WERI-Rb-1 (cell line): ENCODE data around the gene POLG2.

Experiments used
- DNase-seq: peaks from one replicate; pipeline ENCODE4 v3.0.0-alpha.2; 2020
- H3K27ac ChIP-seq: fragments of 250-450 bp; sonication (Bioruptor Pico); 2 replicates; pipeline ENCODE4 v1.5.1; 2020; ENCODE audit warnings: mild to moderate bottlenecking, moderate library complexity
- H3K27me3 ChIP-seq: fragments of 250-450 bp; sonication (Bioruptor Pico); 2 replicates; pipeline ENCODE4 v1.5.1; 2021; ENCODE audit warnings: mild to moderate bottlenecking, low read depth, moderate library complexity; ENCODE audit not compliant: insufficient read depth, severe bottlenecking
- H3K36me3 ChIP-seq: fragments of 250-450 bp; sonication (Bioruptor Pico); 2 replicates; pipeline ENCODE4 v1.5.1; 2020; ENCODE audit warnings: mild to moderate bottlenecking, moderate library complexity
- H3K4me3 ChIP-seq: 2 replicates; pipeline ENCODE4 v1.5.1; 2011; ENCODE audit warnings: low read depth, mild to moderate bottlenecking, control low read depth, low read length
- H3K9me3 ChIP-seq: fragments of 250-450 bp; sonication (Bioruptor Pico); 2 replicates; pipeline ENCODE4 v1.5.1; 2021; ENCODE audit warnings: mild to moderate bottlenecking, moderate library complexity; ENCODE audit not compliant: severe bottlenecking
- TF ChIP-seq, protein P1 (sequence below): IDR thresholded peaks from 2 replicates; pipeline ENCODE4 v1.5.1; 2011; ENCODE audit warnings: low read depth, mild to moderate bottlenecking, control low read depth, inconsistent platforms, low read length

The POLG2 gene

DNA sequence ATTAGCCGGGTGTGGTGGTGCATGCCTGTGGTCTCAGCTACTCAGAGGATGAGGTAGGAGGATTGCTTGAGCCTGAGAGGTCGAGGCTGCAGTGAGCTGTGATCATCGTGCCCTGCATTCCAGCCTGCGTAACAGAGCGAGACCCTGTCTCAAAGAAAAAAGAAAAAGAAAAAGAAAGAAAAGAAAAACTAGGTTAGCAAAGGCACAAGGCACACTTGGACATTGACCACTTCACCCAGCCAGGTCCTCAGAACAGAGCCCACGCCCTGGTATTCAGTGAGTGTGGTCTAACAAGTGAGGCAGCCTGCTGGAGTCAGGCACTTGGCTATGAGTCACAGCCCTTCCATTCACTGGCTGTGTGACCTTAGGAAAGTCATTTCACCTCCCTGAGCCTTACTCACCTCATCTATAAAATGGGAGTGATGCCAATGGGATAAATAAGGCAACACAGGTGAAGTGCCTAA lies 37.5 kb downstream of the POLG2 start:
- Histone ChIP-seq H3K9me3 (no peaks in the 10 kb centered on the region), H3K36me3 (no peaks in the 10 kb centered on the region), H3K27ac (no peak overlapping the region)

DNA sequence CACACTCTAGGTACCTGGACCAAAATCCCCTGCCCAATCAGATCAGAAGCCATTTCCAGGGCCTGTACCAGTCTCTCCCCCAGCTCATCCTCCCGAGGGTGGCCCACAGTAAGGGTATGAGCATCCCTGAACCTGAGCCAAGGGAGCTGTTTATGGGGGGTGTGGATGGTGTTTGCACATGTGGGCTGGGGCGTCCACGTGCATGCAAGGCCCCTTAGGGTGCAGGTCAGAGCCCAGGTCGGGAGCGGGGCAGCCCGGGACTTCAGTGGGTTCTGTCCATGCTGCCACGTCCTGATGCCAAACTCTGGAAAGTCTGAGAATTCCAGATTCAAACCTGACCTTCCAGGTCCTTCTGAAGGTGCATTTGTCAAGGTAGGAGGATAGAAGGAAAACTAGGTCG lies 38.1 kb downstream of the POLG2 start:
- TF ChIP-seq, protein P1, sequence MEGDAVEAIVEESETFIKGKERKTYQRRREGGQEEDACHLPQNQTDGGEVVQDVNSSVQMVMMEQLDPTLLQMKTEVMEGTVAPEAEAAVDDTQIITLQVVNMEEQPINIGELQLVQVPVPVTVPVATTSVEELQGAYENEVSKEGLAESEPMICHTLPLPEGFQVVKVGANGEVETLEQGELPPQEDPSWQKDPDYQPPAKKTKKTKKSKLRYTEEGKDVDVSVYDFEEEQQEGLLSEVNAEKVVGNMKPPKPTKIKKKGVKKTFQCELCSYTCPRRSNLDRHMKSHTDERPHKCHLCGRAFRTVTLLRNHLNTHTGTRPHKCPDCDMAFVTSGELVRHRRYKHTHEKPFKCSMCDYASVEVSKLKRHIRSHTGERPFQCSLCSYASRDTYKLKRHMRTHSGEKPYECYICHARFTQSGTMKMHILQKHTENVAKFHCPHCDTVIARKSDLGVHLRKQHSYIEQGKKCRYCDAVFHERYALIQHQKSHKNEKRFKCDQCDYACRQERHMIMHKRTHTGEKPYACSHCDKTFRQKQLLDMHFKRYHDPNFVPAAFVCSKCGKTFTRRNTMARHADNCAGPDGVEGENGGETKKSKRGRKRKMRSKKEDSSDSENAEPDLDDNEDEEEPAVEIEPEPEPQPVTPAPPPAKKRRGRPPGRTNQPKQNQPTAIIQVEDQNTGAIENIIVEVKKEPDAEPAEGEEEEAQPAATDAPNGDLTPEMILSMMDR, result no peak
- no peak overlapping the region for H3K4me3 ChIP-seq

More for the DNA sequence above, 37.5 kb downstream of the POLG2 start:
- Histone ChIP-seq H3K27me3 (no peaks in the 10 kb centered on the region), H3K4me3 (no peak overlapping the region)
- TF ChIP-seq, protein P1, result no peak
- DNase-seq, result no peak

DNA sequence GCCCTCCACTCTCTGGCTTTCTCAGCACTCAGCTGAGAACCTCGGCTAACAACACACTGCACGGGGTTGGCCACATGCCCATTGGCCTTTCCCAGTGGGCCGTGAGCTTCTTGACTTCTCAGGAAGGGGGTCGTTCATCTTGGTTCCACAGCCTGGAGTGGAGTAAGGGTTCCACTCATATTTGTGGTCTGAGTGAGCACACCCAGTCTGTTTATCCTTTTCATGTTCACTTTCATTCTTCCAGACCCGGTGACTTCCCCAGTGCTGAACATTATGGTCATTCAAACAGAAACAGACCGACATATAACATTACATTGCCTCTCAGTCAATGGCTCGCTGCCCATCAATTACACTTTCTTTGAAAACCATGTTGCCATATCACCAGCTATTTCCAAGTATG lies 39.7 kb downstream of the POLG2 start:
- DNase-seq, result no peak
- TF ChIP-seq, protein P1, result no peak
- no peak overlapping the region for H3K27ac ChIP-seq
- no peaks in the 10 kb centered on the region for H3K27me3 ChIP-seq
- H3K9me3 ChIP-seq, result no peaks in the 10 kb centered on the region
- no peak overlapping the region for H3K4me3 ChIP-seq
- no peaks in the 10 kb centered on the region for H3K36me3 ChIP-seq

More for the DNA sequence above, 38.1 kb downstream of the POLG2 start:
- no peaks in the 10 kb centered on the region for H3K27me3 ChIP-seq
- DNase-seq, result no peak
- no peak overlapping the region for H3K27ac ChIP-seq
- no peaks in the 10 kb centered on the region for H3K9me3 ChIP-seq
- H3K36me3 ChIP-seq, result no peaks in the 10 kb centered on the region

DNA sequence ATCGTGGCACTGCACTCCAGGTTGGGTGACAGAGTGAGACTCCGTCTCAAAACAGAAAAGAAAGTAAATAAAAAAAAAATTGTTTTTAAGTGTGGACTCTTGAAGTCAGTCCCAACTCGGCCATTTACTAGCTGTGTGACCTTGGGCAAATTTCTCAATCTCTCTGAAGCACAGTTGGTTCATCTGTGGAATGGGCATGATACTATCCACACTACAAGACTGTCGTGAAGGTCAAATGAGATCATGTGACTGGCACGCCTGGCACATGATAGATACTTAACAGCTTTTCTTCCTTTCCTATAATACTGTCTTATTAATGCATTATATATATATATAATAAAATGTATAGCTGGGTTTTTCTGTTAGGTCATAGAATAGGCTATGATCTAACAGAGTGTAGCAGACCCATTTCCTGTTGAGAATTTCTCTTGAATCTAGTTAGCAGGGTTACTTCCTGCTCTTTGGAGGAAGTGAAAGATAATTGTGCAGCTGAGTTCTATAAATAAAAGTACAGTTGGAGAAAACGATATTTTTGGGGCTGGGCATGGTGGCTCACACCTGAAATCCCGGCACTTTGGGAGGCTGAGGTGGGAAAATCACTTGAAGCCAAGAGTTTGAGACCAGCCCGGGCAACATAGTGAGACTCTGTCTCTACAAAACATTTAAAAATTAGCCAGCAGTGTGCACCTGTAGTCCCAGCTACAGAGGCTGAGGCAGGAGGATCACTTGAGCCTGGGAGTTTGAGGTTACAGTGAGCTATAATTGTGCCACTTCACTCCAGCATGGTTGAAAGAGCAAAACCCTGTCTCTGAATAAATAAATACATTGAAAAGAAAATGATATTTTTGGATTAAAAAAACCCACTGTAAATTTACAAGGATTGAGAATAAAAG lies 40.6 kb downstream of the POLG2 start:
- Histone ChIP-seq H3K4me3 (no peak overlapping the region), H3K9me3 (peaks cover under 1% of the 10 kb centered on the region), H3K36me3 (no peaks in the 10 kb centered on the region), H3K27ac (no peak overlapping the region), H3K27me3 (no peaks in the 10 kb centered on the region)
- TF ChIP-seq, protein P1, result no peak
- no peak for DNase-seq

DNA sequence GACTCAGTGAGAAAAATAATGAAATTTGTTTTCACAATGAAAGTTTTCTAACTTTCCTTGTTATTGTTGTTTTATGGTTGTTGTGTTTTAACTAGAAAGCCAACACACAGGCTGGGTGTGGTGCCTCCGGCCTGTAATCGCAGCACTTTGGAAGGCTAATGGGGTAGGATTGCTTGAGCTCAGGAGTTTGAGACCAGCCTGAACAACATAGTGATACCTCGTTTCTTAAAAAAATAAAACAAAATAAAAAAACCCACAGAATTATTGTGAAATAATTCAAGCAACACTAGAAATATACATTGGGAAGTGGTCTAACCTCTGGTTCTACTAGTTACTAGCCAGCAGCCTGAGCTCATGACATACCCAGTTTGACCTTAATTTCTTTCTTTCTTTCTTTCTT lies 47.3 kb downstream of the POLG2 start:
- H3K9me3 ChIP-seq, result peaks cover 2% of the 10 kb centered on the region
- no peak overlapping the region for H3K4me3 ChIP-seq
- H3K27me3 ChIP-seq, result no peaks in the 10 kb centered on the region
- H3K27ac ChIP-seq, result no peak overlapping the region
- DNase-seq, result no peak
- no peaks in the 10 kb centered on the region for H3K36me3 ChIP-seq
- TF ChIP-seq, protein P1, result no peak
